K562 (cell line): Measurements from ENCODE around the gene ZDHHC12. TPM values are rescaled to one million over a fixed set of nuclear protein-coding genes. Genes with fewer than 3 reads are reported as not detected.

Source experiments
- CLOCK ChIP-seq: fragments of 250-450 bp; sonication (Bioruptor Pico); IDR thresholded peaks from 2 replicates; pipeline ENCODE4 v1.4.0; 2020; ENCODE audit warnings: mild to moderate bottlenecking, moderate library complexity, borderline replicate concordance
- CREB1 ChIP-seq, 2 experiments: sonication (generic) in 1 of 2; formaldehyde crosslinking in 1 of 2; IDR thresholded peaks; 2 replicates each; pipeline versions ENCODE4 v1.6.1 to v1.8.0; 2012 to 2022; ENCODE audit warnings: inconsistent platforms in 1 of 2, mild to moderate bottlenecking in 1 of 2, missing genetic modification reagents in 1 of 2, moderate library complexity in 1 of 2
- DDX20 ChIP-seq: fragments of 450-650 bp; IDR thresholded peaks from 2 replicates; pipeline ENCODE4 v1.6.1; 2016; ENCODE audit warnings: missing genetic modification characterization, low read depth, mild to moderate bottlenecking, missing compliant biosample characterization, moderate library complexity
- JUN ChIP-seq, 2 experiments: sonication (generic) in 1 of 2; formaldehyde crosslinking in 1 of 2; IDR thresholded peaks; 2 replicates each; pipeline versions ENCODE4 v1.6.1 to v1.8.0; 2012 to 2022; ENCODE audit warnings: borderline replicate concordance in 2 of 2, mild to moderate bottlenecking in 2 of 2, improper control_type of control experiment in 1 of 2, low read depth in 1 of 2, low read length in 1 of 2, missing genetic modification reagents in 1 of 2
- MGA ChIP-seq: fragments of 450-650 bp; IDR thresholded peaks from 2 replicates; pipeline ENCODE4 v1.6.1; 2016; ENCODE audit warnings: mild to moderate bottlenecking, moderate library complexity
- TFAP4 ChIP-seq: sonication (generic); formaldehyde crosslinking; IDR thresholded peaks from 2 replicates; pipeline ENCODE4 v1.8.0; 2022; ENCODE audit warnings: missing genetic modification reagents, mild to moderate bottlenecking, moderate library complexity, borderline replicate concordance
- ZNF436 ChIP-seq: fragments of 250-450, 450-650 bp; sonication (Bioruptor Pico); formaldehyde crosslinking; IDR thresholded peaks from 2 replicates; pipeline ENCODE4 v1.7.0; 2020; ENCODE audit warnings: mild to moderate bottlenecking
- polyA plus RNA-seq, 8 experiments: library from polyadenylated mRNA; depleted of rRNA in 4 of 8; stranded (reverse) in 5 of 8; unstranded in 3 of 8; fragments of >200 nt; fragmentation: Nextera tagmentation in 2 of 8; fragmentation: Illumina TruSeq in 1 of 8; extraction: Ambion mirVana in 2 of 8; extraction: Trizol in 1 of 8; gene quantifications; 2 replicates each; pipeline versions ENCODE4 v1.2.1 to v1.2.3, GENCODE V29; 2011 to 2014; ENCODE audit warnings: inconsistent platforms in 1 of 8, missing spikeins in 1 of 8
- total RNA-seq, 7 experiments: library from RNA; depleted of rRNA in 6 of 7; stranded (reverse); fragments of >200 nt in 6 of 7; fragmentation: Illumina TruSeq in 2 of 7; extraction: Trizol in 2 of 7; gene quantifications; 2 replicates each; pipeline versions ENCODE4 v1.2.1 to v1.2.3, GENCODE V29; 2011 to 2021; ENCODE audit warnings: low replicate concordance in 1 of 7

The ZDHHC12 gene
- total and polyA plus RNA-seq, 9 of the 15 experiments (the other 6 are each of a cell fraction or from before 2014, with no cell fraction given) = 0.21 to 38.0 (median 13.8) TPM

- TF ChIP-seq MGA = no peak; the same call in none of the 2 replicates
- TF ChIP-seq DDX20 = no peak
- peak; percentile 87 for TF ChIP-seq TFAP4 (CRISPR knock-in tag)
- TF ChIP-seq JUN (IDR thresholded peaks at IDR 0.05; ENCODE audit: borderline replicate concordance, low read depth, low read length) = 0 out of 2 replicates have a peak, but pooled peaks have one; percentile 45
- TF ChIP-seq JUN (CRISPR knock-in tag; IDR thresholded peaks at IDR 0.05; ENCODE audit: borderline replicate concordance) = no peak
- TF ChIP-seq CREB1 (IDR thresholded peaks at IDR 0.05) = peak; percentile 84
- peak; percentile 95 for TF ChIP-seq CREB1 (CRISPR knock-in tag; IDR thresholded peaks at IDR 0.05)
- TF ChIP-seq CLOCK = no peak
- no peak for TF ChIP-seq ZNF436
These were observed 48.0 kb upstream of the ZDHHC12 start, which contains the start of gene ZER1 (continued) for GRCh38 chr9:128771745-128772519.
